Neural cell (in vitro differentiated cells): Measurements from ENCODE around the gene GRN. TPM values are rescaled to one million over a fixed set of nuclear protein-coding genes. Genes with fewer than 3 reads are reported as not detected.

Experiments
- H2AFZ ChIP-seq: fragments of 200-600, 300-800 bp; sonication (generic), shearing (Covaris generic); 2 replicates; pipeline ENCODE4 v1.6.0; 2014; ENCODE audit warnings: low read depth, mild to moderate bottlenecking, antibody characterized with exemption, low read length, moderate library complexity
- H3F3A ChIP-seq: fragments of 200-600 bp; shearing (Covaris generic); 2 replicates; pipeline ENCODE4 v1.6.1; 2016; ENCODE audit warnings: mild to moderate bottlenecking, moderate library complexity, mixed read lengths, antibody characterized with exemption, low read length; ENCODE audit not compliant: insufficient read depth, poor library complexity, severe bottlenecking
- H3K27ac ChIP-seq: fragments of 200-600, 300-800 bp; sonication (generic), shearing (Covaris generic); 2 replicates; pipeline ENCODE4 v1.5.1; 2014; ENCODE audit warnings: mild to moderate bottlenecking, low read length, moderate library complexity
- H3K27me3 ChIP-seq: fragments of 300-800, 200-600 bp; sonication (generic), shearing (Covaris generic); 2 replicates; pipeline ENCODE4 v1.6.0; 2014; ENCODE audit warnings: mild to moderate bottlenecking, low read depth, low read length, moderate library complexity; ENCODE audit not compliant: insufficient read depth
- H3K36me3 ChIP-seq: fragments of 300-800, 200-600 bp; sonication (generic), shearing (Covaris generic); 2 replicates; pipeline ENCODE4 v1.5.1; 2014; ENCODE audit warnings: mild to moderate bottlenecking, antibody characterized with exemption, low read length, moderate library complexity; ENCODE audit not compliant: insufficient read depth
- H3K4me2 ChIP-seq: fragments of 300-800, 200-600 bp; sonication (generic), shearing (Covaris generic); 2 replicates; pipeline ENCODE4 v1.6.0; 2014; ENCODE audit warnings: mild to moderate bottlenecking, low read length
- H3K4me3 ChIP-seq: fragments of 300-800, 200-600 bp; sonication (generic), shearing (Covaris generic); 2 replicates; pipeline ENCODE4 v1.5.1; 2014; ENCODE audit warnings: mild to moderate bottlenecking, low read length, moderate library complexity
- H3K79me2 ChIP-seq: fragments of 200-600 bp; shearing (Covaris generic); replicated peaks from 2 replicates; pipeline ENCODE4 v1.6.0; 2014; ENCODE audit warnings: mild to moderate bottlenecking, low read length, moderate library complexity; ENCODE audit not compliant: insufficient read depth
- H3K9ac ChIP-seq: fragments of 300-800, 200-600 bp; sonication (generic), shearing (Covaris generic); 2 replicates; pipeline ENCODE4 v1.6.1; 2016; ENCODE audit warnings: mild to moderate bottlenecking, low read length, mixed read lengths
- H3K9me2 ChIP-seq: fragments of 200-600 bp; shearing (Covaris generic); 2 replicates; pipeline ENCODE4 v1.6.1; 2016; ENCODE audit warnings: mild to moderate bottlenecking, low read length, mixed read lengths; ENCODE audit not compliant: insufficient read depth
- H3K9me3 ChIP-seq: fragments of 200-600, 300-800 bp; sonication (generic), shearing (Covaris generic); 2 replicates; pipeline ENCODE4 v1.6.1; 2016; ENCODE audit warnings: mild to moderate bottlenecking, mixed run types, low read length, moderate library complexity, mixed read lengths
- H4K20me1 ChIP-seq: fragments of 200-600 bp; shearing (Covaris generic); 2 replicates; pipeline ENCODE4 v1.6.1; 2016; ENCODE audit warnings: mild to moderate bottlenecking, mixed run types; ENCODE audit not compliant: insufficient read depth
- CTCF ChIP-seq: fragments of 450-650 bp; IDR thresholded peaks from 2 replicates; pipeline ENCODE4 v1.5.1; 2014; ENCODE audit warnings: antibody characterized with exemption, mild to moderate bottlenecking, moderate library complexity; ENCODE audit not compliant: poor library complexity, severe bottlenecking
- EP300 ChIP-seq: fragments of 450-650 bp; conservative IDR thresholded peaks from 2 replicates; pipeline ENCODE4 v1.6.1; 2014; ENCODE audit warnings: antibody characterized with exemption, mild to moderate bottlenecking, moderate library complexity; ENCODE audit not compliant: poor library complexity, severe bottlenecking
- EZH2 ChIP-seq: fragments of 200-600, 300-800 bp; shearing (Covaris generic), sonication (generic); IDR thresholded peaks from 2 replicates; pipeline ENCODE4 v1.6.1; 2014; ENCODE audit warnings: antibody characterized with exemption, low read length, borderline replicate concordance, mild to moderate bottlenecking; ENCODE audit not compliant: insufficient read depth, poor library complexity, severe bottlenecking
- MXI1 ChIP-seq: fragments of 450-650 bp; conservative IDR thresholded peaks from 2 replicates; pipeline ENCODE4 v1.6.1; 2014; ENCODE audit warnings: antibody characterized with exemption, mild to moderate bottlenecking; ENCODE audit not compliant: poor library complexity, severe bottlenecking
- POLR2AphosphoS5 ChIP-seq: IDR thresholded peaks from 2 replicates; pipeline ENCODE4 v1.6.1; 2012
- RAD21 ChIP-seq: fragments of 450-650 bp; conservative IDR thresholded peaks from 2 replicates; pipeline ENCODE4 v1.6.1; 2014; ENCODE audit warnings: antibody characterized with exemption, mild to moderate bottlenecking, moderate library complexity
- SMC3 ChIP-seq: fragments of 450-650 bp; conservative IDR thresholded peaks from 2 replicates; pipeline ENCODE4 v1.6.1; 2014; ENCODE audit warnings: antibody characterized with exemption, mild to moderate bottlenecking, moderate library complexity; ENCODE audit not compliant: poor library complexity
- TAF1 ChIP-seq: IDR thresholded peaks from 2 replicates; pipeline ENCODE4 v1.6.1; 2012; ENCODE audit warnings: low read depth
- polyA plus RNA-seq: library from polyadenylated mRNA; depleted of rRNA; stranded (reverse); fragments of >200 nt; gene quantifications from 2 replicates; pipeline ENCODE4 v1.2.3, GENCODE V29; 2014
- TF ChIP-seq, protein P1 (sequence below): IDR thresholded peaks from 2 replicates; pipeline ENCODE4 v1.6.1; 2012; ENCODE audit warnings: borderline replicate concordance

GRN gene
- polyA plus RNA-seq, 1 donor from 2014 or later, result 21.8 TPM

- H3K27me3 ChIP-seq, result no peaks in the 10 kb centered on the region
- no peak overlapping the region for H3K27ac ChIP-seq
- no peaks in the 10 kb centered on the region for H3K9me2 ChIP-seq
- no peaks in the 10 kb centered on the region for H3K36me3 ChIP-seq
- TF ChIP-seq POLR2AphosphoS5 (no peak), CTCF (no peak), EZH2 (no peak), EP300 (no peak), MXI1 (no peak), RAD21 (no peak)
- TF ChIP-seq, protein P1, sequence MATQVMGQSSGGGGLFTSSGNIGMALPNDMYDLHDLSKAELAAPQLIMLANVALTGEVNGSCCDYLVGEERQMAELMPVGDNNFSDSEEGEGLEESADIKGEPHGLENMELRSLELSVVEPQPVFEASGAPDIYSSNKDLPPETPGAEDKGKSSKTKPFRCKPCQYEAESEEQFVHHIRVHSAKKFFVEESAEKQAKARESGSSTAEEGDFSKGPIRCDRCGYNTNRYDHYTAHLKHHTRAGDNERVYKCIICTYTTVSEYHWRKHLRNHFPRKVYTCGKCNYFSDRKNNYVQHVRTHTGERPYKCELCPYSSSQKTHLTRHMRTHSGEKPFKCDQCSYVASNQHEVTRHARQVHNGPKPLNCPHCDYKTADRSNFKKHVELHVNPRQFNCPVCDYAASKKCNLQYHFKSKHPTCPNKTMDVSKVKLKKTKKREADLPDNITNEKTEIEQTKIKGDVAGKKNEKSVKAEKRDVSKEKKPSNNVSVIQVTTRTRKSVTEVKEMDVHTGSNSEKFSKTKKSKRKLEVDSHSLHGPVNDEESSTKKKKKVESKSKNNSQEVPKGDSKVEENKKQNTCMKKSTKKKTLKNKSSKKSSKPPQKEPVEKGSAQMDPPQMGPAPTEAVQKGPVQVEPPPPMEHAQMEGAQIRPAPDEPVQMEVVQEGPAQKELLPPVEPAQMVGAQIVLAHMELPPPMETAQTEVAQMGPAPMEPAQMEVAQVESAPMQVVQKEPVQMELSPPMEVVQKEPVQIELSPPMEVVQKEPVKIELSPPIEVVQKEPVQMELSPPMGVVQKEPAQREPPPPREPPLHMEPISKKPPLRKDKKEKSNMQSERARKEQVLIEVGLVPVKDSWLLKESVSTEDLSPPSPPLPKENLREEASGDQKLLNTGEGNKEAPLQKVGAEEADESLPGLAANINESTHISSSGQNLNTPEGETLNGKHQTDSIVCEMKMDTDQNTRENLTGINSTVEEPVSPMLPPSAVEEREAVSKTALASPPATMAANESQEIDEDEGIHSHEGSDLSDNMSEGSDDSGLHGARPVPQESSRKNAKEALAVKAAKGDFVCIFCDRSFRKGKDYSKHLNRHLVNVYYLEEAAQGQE, result no peak
- no peaks in the 10 kb centered on the region for H3K79me2 ChIP-seq
- no peak overlapping the region for H2AFZ ChIP-seq
- H3K4me3 ChIP-seq, result no peak overlapping the region
- H4K20me1 ChIP-seq, result no peaks in the 10 kb centered on the region
- no peaks in the 10 kb centered on the region for H3F3A ChIP-seq
- no peaks in the 10 kb centered on the region for H3K9me3 ChIP-seq
- H3K4me2 ChIP-seq, result no peak overlapping the region
- H3K9ac ChIP-seq, result no peak overlapping the region
Observed at GRCh38 chr17:44398692-44399691, 53.9 kb downstream of the GRN start.

DNA sequence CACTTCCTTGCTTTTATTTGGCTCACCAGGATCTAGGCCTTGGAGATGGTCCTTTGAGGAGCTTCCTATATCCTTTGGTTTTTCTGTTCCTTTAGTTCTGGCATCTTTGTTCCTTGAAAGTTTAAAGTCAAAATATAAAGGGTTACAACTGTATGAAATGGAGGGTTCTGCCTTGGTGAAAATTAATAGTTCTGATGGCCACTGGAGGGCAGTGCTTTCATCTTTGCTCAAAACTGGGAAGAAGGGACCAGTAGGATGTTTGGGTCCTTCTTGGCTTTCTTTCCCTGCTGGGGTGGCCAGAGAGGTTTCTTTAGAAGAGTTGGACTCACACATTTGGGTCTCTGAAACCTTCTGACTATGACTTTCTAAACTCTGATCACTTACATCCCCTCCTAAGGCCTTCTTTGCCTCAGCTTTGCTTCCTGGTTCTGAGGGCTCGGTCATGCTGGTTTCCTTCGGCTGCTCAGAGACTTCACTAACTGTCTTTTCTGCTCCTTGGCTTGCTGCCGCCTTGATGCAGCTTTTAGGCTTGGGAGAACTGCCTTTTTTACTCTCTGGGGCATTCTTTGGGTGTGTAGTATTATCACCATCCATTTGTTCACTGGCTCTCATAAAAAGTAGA is 55.2 kb downstream of the GRN start:
- Histone ChIP-seq H3K27me3 (no peaks in the 10 kb centered on the region), H4K20me1 (no peaks in the 10 kb centered on the region), H3K9me3 (no peaks in the 10 kb centered on the region), H3K4me3 (no peak overlapping the region), H3F3A (no peaks in the 10 kb centered on the region), H3K4me2 (no peak overlapping the region), H2AFZ (no peak overlapping the region), H3K36me3 (no peaks in the 10 kb centered on the region), H3K27ac (no peak overlapping the region), H3K79me2 (no peaks in the 10 kb centered on the region), H3K9ac (no peak overlapping the region), H3K9me2 (no peaks in the 10 kb centered on the region)
- TF ChIP-seq EZH2 (no peak), EP300 (no peak), RAD21 (peak; percentile 42), TAF1 (no peak), MXI1 (no peak), POLR2AphosphoS5 (no peak), CTCF (peak; percentile 52), SMC3 (peak; percentile 56)
- TF ChIP-seq, protein P1, result no peak
